DMS 273 (cell line): ENCODE results near the gene CEBPA.
"Not testable (repeated sequence)": the region's sequence is repeated elsewhere in the genome, so short reads cannot be mapped to it uniquely, and the experiment has no call there.

Source experiments
- DNase-seq: peaks from one replicate; lab custom pipeline; 2025; ENCODE audit not compliant: unreplicated experiment; lab: John Stamatoyannopoulos, UW

The CEBPA gene

GRCh38 chr19:33301144-33301899, 1.0 kb downstream of the CEBPA start:
- peak; percentile 34 for DNase-seq

GRCh38 chr19:33300894-33301143, 1.5 kb downstream of the CEBPA start:
- no peak for DNase-seq

- no peak for DNase-seq
Measured at GRCh38 chr19:33300009-33300893, 2.1 kb downstream of the CEBPA start.

GRCh38 chr19:33299051-33299688, 3.2 kb downstream of the CEBPA start:
- DNase-seq: no peak

- DNase-seq: no peak
Measured at GRCh38 chr19:33298146-33298911, 4.0 kb downstream of the CEBPA start.

- DNase-seq: no peak
Measured at GRCh38 chr19:33297401-33298145, 4.8 kb downstream of the CEBPA start.

- DNase-seq: peak; percentile 77
Measured at GRCh38 chr19:33296488-33296971, 5.8 kb downstream of the CEBPA start.

- no peak for DNase-seq
Measured at GRCh38 chr19:33295621-33296487, 6.5 kb downstream of the CEBPA start.

GRCh38 chr19:33295046-33295445, 7.3 kb downstream of the CEBPA start:
- DNase-seq: not testable (repeated sequence)

- no peak for DNase-seq
Measured at GRCh38 chr19:33294058-33294798, 8.1 kb downstream of the CEBPA start.

- peak; percentile 55 for DNase-seq
Measured at GRCh38 chr19:33293255-33294057, 8.9 kb downstream of the CEBPA start.

- DNase-seq: peak; percentile 41
Measured at GRCh38 chr19:33292595-33293254, 9.6 kb downstream of the CEBPA start.

- no peak for DNase-seq
Measured at GRCh38 chr19:33291623-33292534, 10.5 kb downstream of the CEBPA start.

GRCh38 chr19:33290956-33291622, 11.2 kb downstream of the CEBPA start:
- no peak for DNase-seq

GRCh38 chr19:33290082-33290815, 12.1 kb downstream of the CEBPA start:
- DNase-seq: no peak
